ENCODE results near the gene RGS9.
"Not testable (repeated sequence)": the region's sequence is repeated elsewhere in the genome, so short reads cannot be mapped to it uniquely, and the experiment has no call there.

Gene RGS9

GRCh38 chr17:65194670-65195334 lies 57.6 kb downstream of the RGS9 start:
- H3K4me1 Mint-ChIP-seq (ENCODE audit: low read depth) = peaks cover 61% of the 10 kb centered on the region

GRCh38 chr17:65195716-65196115 lies 58.5 kb downstream of the RGS9 start:
- Mint-ChIP-seq H3K27ac (no peak overlapping the region), H3K4me3 (no peak overlapping the region)

More at GRCh38 chr17:65194670-65195334, 57.6 kb downstream of the RGS9 start:
- Mint-ChIP-seq H3K27me3 (no peaks in the 10 kb centered on the region), H3K27ac (no peak overlapping the region), H3K36me3 (ENCODE audit: low read depth) (no peaks in the 10 kb centered on the region), H3K9me3 (no peaks in the 10 kb centered on the region), H3K4me3 (no peak overlapping the region)

GRCh38 chr17:65196617-65197016 lies 59.4 kb downstream of the RGS9 start:
- H3K27ac Mint-ChIP-seq = peak overlapping the region; percentile 34
- H3K4me1 Mint-ChIP-seq (ENCODE audit: low read depth) = peaks cover 55% of the 10 kb centered on the region
- H3K36me3 Mint-ChIP-seq (ENCODE audit: low read depth) = no peaks in the 10 kb centered on the region
- H3K27me3 Mint-ChIP-seq = no peaks in the 10 kb centered on the region
- H3K9me3 Mint-ChIP-seq = no peaks in the 10 kb centered on the region
- no peak overlapping the region for H3K4me3 Mint-ChIP-seq

More at GRCh38 chr17:65195716-65196115, 58.5 kb downstream of the RGS9 start:
- H3K9me3 Mint-ChIP-seq = no peaks in the 10 kb centered on the region
- no peaks in the 10 kb centered on the region for H3K27me3 Mint-ChIP-seq
- H3K36me3 Mint-ChIP-seq (ENCODE audit: low read depth) = no peaks in the 10 kb centered on the region
- H3K4me1 Mint-ChIP-seq (ENCODE audit: low read depth) = peaks cover 61% of the 10 kb centered on the region

- H3K27me3 Mint-ChIP-seq = no peaks in the 10 kb centered on the region
- H3K4me1 Mint-ChIP-seq (ENCODE audit: low read depth) = peaks cover 49% of the 10 kb centered on the region
- H3K9me3 Mint-ChIP-seq = no peaks in the 10 kb centered on the region
- H3K36me3 Mint-ChIP-seq (ENCODE audit: low read depth) = no peaks in the 10 kb centered on the region
- no peak overlapping the region for H3K4me3 Mint-ChIP-seq
- H3K27ac Mint-ChIP-seq = peak overlapping the region; percentile 63
Observed at GRCh38 chr17:65197201-65197600, 60.0 kb downstream of the RGS9 start.

GRCh38 chr17:65198653-65199382 lies 61.6 kb downstream of the RGS9 start:
- Mint-ChIP-seq H3K9me3 (no peaks in the 10 kb centered on the region), H3K27ac (peak overlapping the region; percentile 21), H3K4me3 (no peak overlapping the region), H3K4me1 (ENCODE audit: low read depth) (peaks cover 39% of the 10 kb centered on the region), H3K27me3 (no peaks in the 10 kb centered on the region), H3K36me3 (ENCODE audit: low read depth) (no peaks in the 10 kb centered on the region)

GRCh38 chr17:65201331-65201730 lies 64.2 kb downstream of the RGS9 start:
- Mint-ChIP-seq H3K4me3 (no peak overlapping the region), H3K27me3 (no peaks in the 10 kb centered on the region), H3K9me3 (no peaks in the 10 kb centered on the region), H3K27ac (no peak overlapping the region), H3K4me1 (ENCODE audit: low read depth) (peaks cover 22% of the 10 kb centered on the region), H3K36me3 (ENCODE audit: low read depth) (no peaks in the 10 kb centered on the region)

- no peak overlapping the region for H3K27ac Mint-ChIP-seq
- H3K4me3 Mint-ChIP-seq = no peak overlapping the region
- no peaks in the 10 kb centered on the region for H3K36me3 Mint-ChIP-seq (ENCODE audit: low read depth)
- H3K9me3 Mint-ChIP-seq = no peaks in the 10 kb centered on the region
- peaks cover 20% of the 10 kb centered on the region for H3K4me1 Mint-ChIP-seq (ENCODE audit: low read depth)
- H3K27me3 Mint-ChIP-seq = no peaks in the 10 kb centered on the region
Observed at GRCh38 chr17:65202844-65203571, 65.8 kb downstream of the RGS9 start.

GRCh38 chr17:65204001-65204400 lies 66.8 kb downstream of the RGS9 start:
- no peak overlapping the region for H3K27ac Mint-ChIP-seq
- H3K4me1 Mint-ChIP-seq (ENCODE audit: low read depth) = peaks cover 13% of the 10 kb centered on the region
- H3K27me3 Mint-ChIP-seq = no peaks in the 10 kb centered on the region
- no peaks in the 10 kb centered on the region for H3K9me3 Mint-ChIP-seq
- no peak overlapping the region for H3K4me3 Mint-ChIP-seq
- no peaks in the 10 kb centered on the region for H3K36me3 Mint-ChIP-seq (ENCODE audit: low read depth)

- no peak overlapping the region for H3K27ac Mint-ChIP-seq
- no peaks in the 10 kb centered on the region for H3K36me3 Mint-ChIP-seq (ENCODE audit: low read depth)
- no peak overlapping the region for H3K4me3 Mint-ChIP-seq
- no peaks in the 10 kb centered on the region for H3K27me3 Mint-ChIP-seq
- H3K9me3 Mint-ChIP-seq = no peaks in the 10 kb centered on the region
- peaks cover 13% of the 10 kb centered on the region for H3K4me1 Mint-ChIP-seq (ENCODE audit: low read depth)
Observed at GRCh38 chr17:65205655-65206054, 68.5 kb downstream of the RGS9 start.

GRCh38 chr17:65207448-65207847 lies 70.3 kb downstream of the RGS9 start:
- not testable (repeated sequence) for H3K27ac Mint-ChIP-seq; H3K27me3 Mint-ChIP-seq; H3K4me3 Mint-ChIP-seq; H3K36me3 Mint-ChIP-seq (ENCODE audit: low read depth); H3K9me3 Mint-ChIP-seq
- peaks cover 17% of the 10 kb centered on the region for H3K4me1 Mint-ChIP-seq (ENCODE audit: low read depth)

- no peaks in the 10 kb centered on the region for H3K9me3 Mint-ChIP-seq
- no peak overlapping the region for H3K4me3 Mint-ChIP-seq
- no peak overlapping the region for H3K27ac Mint-ChIP-seq
- peaks cover 20% of the 10 kb centered on the region for H3K4me1 Mint-ChIP-seq (ENCODE audit: low read depth)
- peaks cover 10% of the 10 kb centered on the region for H3K27me3 Mint-ChIP-seq
- no peaks in the 10 kb centered on the region for H3K36me3 Mint-ChIP-seq (ENCODE audit: low read depth)
Observed at GRCh38 chr17:65208717-65209116, 71.5 kb downstream of the RGS9 start.

- H3K9me3 Mint-ChIP-seq = no peaks in the 10 kb centered on the region
- no peak overlapping the region for H3K27ac Mint-ChIP-seq
- no peaks in the 10 kb centered on the region for H3K36me3 Mint-ChIP-seq (ENCODE audit: low read depth)
- H3K27me3 Mint-ChIP-seq = peaks cover 34% of the 10 kb centered on the region
- H3K4me1 Mint-ChIP-seq (ENCODE audit: low read depth) = no peaks in the 10 kb centered on the region
- no peak overlapping the region for H3K4me3 Mint-ChIP-seq
Observed at GRCh38 chr17:65218261-65218660, 81.1 kb downstream of the RGS9 start.

- Mint-ChIP-seq H3K27me3 (peaks cover 32% of the 10 kb centered on the region), H3K4me3 (no peak overlapping the region), H3K4me1 (ENCODE audit: low read depth) (no peaks in the 10 kb centered on the region), H3K27ac (no peak overlapping the region), H3K36me3 (ENCODE audit: low read depth) (no peaks in the 10 kb centered on the region), H3K9me3 (no peaks in the 10 kb centered on the region)
Observed at GRCh38 chr17:65219124-65219523, 82.0 kb downstream of the RGS9 start.

GRCh38 chr17:65219707-65220106 lies 82.5 kb downstream of the RGS9 start:
- H3K4me3 Mint-ChIP-seq = no peak overlapping the region
- H3K27me3 Mint-ChIP-seq = peaks cover 29% of the 10 kb centered on the region
- H3K36me3 Mint-ChIP-seq (ENCODE audit: low read depth) = no peaks in the 10 kb centered on the region
- H3K9me3 Mint-ChIP-seq = no peaks in the 10 kb centered on the region
- no peaks in the 10 kb centered on the region for H3K4me1 Mint-ChIP-seq (ENCODE audit: low read depth)
- H3K27ac Mint-ChIP-seq = no peak overlapping the region

GRCh38 chr17:65220732-65221131 lies 83.6 kb downstream of the RGS9 start:
- Mint-ChIP-seq H3K36me3 (ENCODE audit: low read depth) (no peaks in the 10 kb centered on the region), H3K9me3 (no peaks in the 10 kb centered on the region), H3K4me3 (no peak overlapping the region), H3K27ac (no peak overlapping the region), H3K4me1 (ENCODE audit: low read depth) (no peaks in the 10 kb centered on the region), H3K27me3 (peaks cover 22% of the 10 kb centered on the region)

Measured in stimulated activated naive CD8-positive, alpha-beta T cell treated with anti-CD3 and anti-CD28 coated beads, Interleukin-15, Interleukin-2, amounts not matched to agents 100 ng/mL and 50 ng/mL, for 24 hours (primary cell).